HepG2 (cell line): ENCODE results near the gene RNF10. TPM values are rescaled to one million over a fixed set of nuclear protein-coding genes. Genes with fewer than 3 reads are reported as not detected.

ENCODE experiments used
- AGO2 ChIP-seq: fragments of 200-400 bp; formaldehyde crosslinking; optimal IDR thresholded peaks from 2 replicates; pipeline ENCODE3; 2017; ENCODE audit warnings: mild to moderate bottlenecking, low read depth, low read length, moderate library complexity
- CEBPG ChIP-seq: IDR thresholded peaks from 2 replicates; pipeline ENCODE4 v1.6.1; 2016
- GABPB1 ChIP-seq: IDR thresholded peaks from 2 replicates; pipeline ENCODE4 v1.6.1; 2016; ENCODE audit warnings: mild to moderate bottlenecking, missing genetic modification reagents, moderate library complexity, missing compliant biosample characterization
- MAF1 ChIP-seq: sonication (generic); formaldehyde crosslinking; IDR thresholded peaks from 2 replicates; pipeline ENCODE4 v1.5.0; 2020; ENCODE audit warnings: missing genetic modification reagents, borderline replicate concordance
- SIX1 ChIP-seq: sonication (generic); formaldehyde crosslinking; IDR thresholded peaks from 2 replicates; pipeline ENCODE4 v1.4.0; 2020; ENCODE audit warnings: missing genetic modification reagents, borderline replicate concordance
- TBX2 ChIP-seq: sonication (generic); formaldehyde crosslinking; IDR thresholded peaks from 2 replicates; pipeline ENCODE4 v1.5.0; 2020; ENCODE audit warnings: missing genetic modification reagents, mild to moderate bottlenecking, borderline replicate concordance
- ZFY ChIP-seq: sonication (generic); formaldehyde crosslinking; IDR thresholded peaks from 2 replicates; pipeline ENCODE4 v1.4.0; 2020; ENCODE audit warnings: missing genetic modification reagents
- ZNF382 ChIP-seq: sonication (generic); formaldehyde crosslinking; IDR thresholded peaks from 2 replicates; pipeline ENCODE4 v1.5.0; 2020; ENCODE audit warnings: missing genetic modification reagents, mild to moderate bottlenecking, borderline replicate concordance
- ZNF777 ChIP-seq: sonication (generic); formaldehyde crosslinking; IDR thresholded peaks from 2 replicates; pipeline ENCODE4 v1.4.0; 2020; ENCODE audit warnings: missing genetic modification reagents
- polyA plus RNA-seq, 8 experiments: library from polyadenylated mRNA; depleted of rRNA in 3 of 8; stranded (reverse) in 7 of 8; unstranded in 1 of 8; fragments of >200 nt; fragmentation: Illumina TruSeq in 4 of 8; extraction: Trizol in 4 of 8; gene quantifications; 2 replicates each; pipeline versions ENCODE4 v1.2.1 to v1.2.3, GENCODE V29; 2011 to 2016; ENCODE audit warnings: low read depth in 4 of 8, missing spikeins in 1 of 8, mixed read lengths in 1 of 8; ENCODE audit not compliant: insufficient read depth in 1 of 8
- total RNA-seq, 5 experiments: library from RNA; depleted of rRNA; stranded (reverse); fragments of >200 nt; fragmentation: Illumina TruSeq; extraction: Trizol; gene quantifications; 2 replicates each; pipeline ENCODE4 v1.2.3, GENCODE V29; 2016; ENCODE audit warnings: low read depth in 1 of 5
- TF ChIP-seq, protein P1 (sequence below): sonication (generic); formaldehyde crosslinking; IDR thresholded peaks from one replicate; pipeline ENCODE4 v1.5.1; 2020; ENCODE audit warnings: mild to moderate bottlenecking, missing genetic modification reagents; ENCODE audit errors: not compliant biosample characterization
- TF ChIP-seq, protein P2 (sequence below): sonication (generic); formaldehyde crosslinking; IDR thresholded peaks from 2 replicates; pipeline ENCODE4 v1.5.0; 2020; ENCODE audit warnings: mild to moderate bottlenecking, missing genetic modification reagents
- TF ChIP-seq, protein P3 (sequence below): IDR thresholded peaks from 2 replicates; pipeline ENCODE4 v1.6.1; 2016; ENCODE audit warnings: mild to moderate bottlenecking, missing biosample characterization, missing genetic modification reagents
- TF ChIP-seq, protein P4 (sequence below): sonication (generic); formaldehyde crosslinking; IDR thresholded peaks from 2 replicates; pipeline ENCODE4 v1.4.0; 2020; ENCODE audit warnings: missing genetic modification reagents, mild to moderate bottlenecking, borderline replicate concordance
- TF ChIP-seq, protein P5 (sequence below): sonication (generic); formaldehyde crosslinking; IDR thresholded peaks from 2 replicates; pipeline ENCODE4 v1.4.0; 2020; ENCODE audit warnings: missing genetic modification reagents, borderline replicate concordance

RNF10 gene
- total and polyA plus RNA-seq, 2 of the 13 experiments (the other 11 are each of a cell fraction or from before 2014, with no cell fraction given) = 62.5 to 88.0 TPM

DNA sequence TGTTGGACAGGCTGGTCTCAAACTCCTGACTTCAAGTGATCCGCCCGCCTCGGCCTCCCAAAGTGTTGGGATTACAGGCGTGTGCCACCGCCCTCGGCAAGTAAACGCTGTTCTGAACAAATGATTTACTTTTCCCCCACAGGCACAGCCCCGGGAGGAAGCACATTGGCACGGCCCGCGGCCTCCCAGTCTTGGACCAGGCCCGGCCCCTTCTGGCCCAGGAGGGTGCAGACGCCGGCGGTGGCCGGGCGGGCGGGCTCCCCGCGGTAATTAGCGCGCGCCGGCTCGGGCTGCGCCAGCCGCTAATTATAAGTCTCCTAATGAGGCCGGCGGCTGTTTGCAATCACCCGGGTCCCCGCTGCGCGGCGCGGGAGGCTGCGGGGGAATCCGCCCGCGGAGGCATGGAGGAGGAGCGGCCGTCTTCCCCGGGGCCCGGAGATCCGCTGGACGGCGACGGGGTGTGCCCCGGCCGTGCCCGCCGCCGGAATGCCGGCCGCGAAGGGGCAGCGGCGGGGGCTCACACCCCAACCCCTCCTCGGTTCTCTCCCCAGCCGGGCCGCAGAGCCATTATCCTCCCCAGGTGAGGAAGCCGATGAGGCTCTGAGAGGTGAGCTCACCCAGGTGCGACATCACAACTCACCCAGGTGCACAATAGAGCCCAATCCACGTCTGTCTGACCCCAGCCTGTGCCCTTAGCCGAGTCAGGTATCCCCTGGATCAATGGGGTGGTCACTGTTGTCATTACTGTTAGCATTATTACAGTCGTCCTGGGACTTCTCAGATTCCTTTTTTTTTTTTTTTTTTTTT, 50.4 kb downstream of the RNF10 start (continued):
- TF ChIP-seq, protein P1, sequence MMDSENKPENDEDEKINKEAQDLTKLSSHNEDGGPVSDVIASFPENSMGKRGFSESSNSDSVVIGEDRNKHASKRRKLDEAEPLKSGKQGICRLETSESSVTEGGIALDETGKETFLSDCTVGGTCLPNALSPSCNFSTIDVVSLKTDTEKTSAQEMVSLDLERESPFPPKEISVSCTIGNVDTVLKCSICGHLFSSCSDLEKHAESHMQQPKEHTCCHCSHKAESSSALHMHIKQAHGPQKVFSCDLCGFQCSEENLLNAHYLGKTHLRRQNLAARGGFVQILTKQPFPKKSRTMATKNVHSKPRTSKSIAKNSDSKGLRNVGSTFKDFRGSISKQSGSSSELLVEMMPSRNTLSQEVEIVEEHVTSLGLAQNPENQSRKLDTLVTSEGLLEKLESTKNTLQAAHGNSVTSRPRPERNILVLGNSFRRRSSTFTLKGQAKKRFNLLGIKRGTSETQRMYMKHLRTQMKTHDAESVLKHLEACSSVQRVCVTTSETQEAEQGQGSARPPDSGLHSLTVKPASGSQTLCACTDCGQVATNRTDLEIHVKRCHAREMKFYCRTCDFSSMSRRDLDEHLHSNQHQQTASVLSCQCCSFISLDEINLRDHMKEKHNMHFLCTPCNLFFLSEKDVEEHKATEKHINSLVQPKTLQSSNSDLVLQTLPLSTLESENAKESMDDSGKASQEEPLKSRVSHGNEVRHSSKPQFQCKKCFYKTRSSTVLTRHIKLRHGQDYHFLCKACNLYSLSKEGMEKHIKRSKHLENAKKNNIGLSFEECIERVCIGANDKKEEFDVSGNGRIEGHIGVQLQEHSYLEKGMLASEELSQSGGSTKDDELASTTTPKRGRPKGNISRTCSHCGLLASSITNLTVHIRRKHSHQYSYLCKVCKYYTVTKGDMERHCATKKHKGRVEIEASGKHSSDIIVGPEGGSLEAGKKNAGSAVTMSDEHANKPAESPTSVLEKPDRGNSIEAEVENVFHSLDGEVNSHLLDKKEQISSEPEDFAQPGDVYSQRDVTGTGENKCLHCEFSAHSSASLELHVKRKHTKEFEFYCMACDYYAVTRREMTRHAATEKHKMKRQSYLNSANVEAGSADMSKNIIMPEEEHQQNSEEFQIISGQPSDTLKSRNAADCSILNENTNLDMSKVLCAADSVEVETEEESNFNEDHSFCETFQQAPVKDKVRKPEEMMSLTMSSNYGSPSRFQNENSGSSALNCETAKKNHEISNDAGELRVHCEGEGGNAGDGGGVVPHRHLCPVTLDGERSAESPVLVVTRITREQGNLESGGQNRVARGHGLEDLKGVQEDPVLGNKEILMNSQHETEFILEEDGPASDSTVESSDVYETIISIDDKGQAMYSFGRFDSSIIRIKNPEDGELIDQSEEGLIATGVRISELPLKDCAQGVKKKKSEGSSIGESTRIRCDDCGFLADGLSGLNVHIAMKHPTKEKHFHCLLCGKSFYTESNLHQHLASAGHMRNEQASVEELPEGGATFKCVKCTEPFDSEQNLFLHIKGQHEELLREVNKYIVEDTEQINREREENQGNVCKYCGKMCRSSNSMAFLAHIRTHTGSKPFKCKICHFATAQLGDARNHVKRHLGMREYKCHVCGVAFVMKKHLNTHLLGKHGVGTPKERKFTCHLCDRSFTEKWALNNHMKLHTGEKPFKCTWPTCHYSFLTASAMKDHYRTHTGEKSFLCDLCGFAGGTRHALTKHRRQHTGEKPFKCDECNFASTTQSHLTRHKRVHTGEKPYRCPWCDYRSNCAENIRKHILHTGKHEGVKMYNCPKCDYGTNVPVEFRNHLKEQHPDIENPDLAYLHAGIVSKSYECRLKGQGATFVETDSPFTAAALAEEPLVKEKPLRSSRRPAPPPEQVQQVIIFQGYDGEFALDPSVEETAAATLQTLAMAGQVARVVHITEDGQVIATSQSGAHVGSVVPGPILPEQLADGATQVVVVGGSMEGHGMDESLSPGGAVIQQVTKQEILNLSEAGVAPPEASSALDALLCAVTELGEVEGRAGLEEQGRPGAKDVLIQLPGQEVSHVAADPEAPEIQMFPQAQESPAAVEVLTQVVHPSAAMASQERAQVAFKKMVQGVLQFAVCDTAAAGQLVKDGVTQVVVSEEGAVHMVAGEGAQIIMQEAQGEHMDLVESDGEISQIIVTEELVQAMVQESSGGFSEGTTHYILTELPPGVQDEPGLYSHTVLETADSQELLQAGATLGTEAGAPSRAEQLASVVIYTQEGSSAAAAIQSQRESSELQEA (CRISPR knock-in tag) = no peak
- TF ChIP-seq, protein P2, sequence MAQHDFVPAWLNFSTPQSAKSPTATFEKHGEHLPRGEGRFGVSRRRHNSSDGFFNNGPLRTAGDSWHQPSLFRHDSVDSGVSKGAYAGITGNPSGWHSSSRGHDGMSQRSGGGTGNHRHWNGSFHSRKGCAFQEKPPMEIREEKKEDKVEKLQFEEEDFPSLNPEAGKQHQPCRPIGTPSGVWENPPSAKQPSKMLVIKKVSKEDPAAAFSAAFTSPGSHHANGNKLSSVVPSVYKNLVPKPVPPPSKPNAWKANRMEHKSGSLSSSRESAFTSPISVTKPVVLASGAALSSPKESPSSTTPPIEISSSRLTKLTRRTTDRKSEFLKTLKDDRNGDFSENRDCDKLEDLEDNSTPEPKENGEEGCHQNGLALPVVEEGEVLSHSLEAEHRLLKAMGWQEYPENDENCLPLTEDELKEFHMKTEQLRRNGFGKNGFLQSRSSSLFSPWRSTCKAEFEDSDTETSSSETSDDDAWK (CRISPR knock-in tag) = no peak
- TF ChIP-seq MAF1 (CRISPR knock-in tag) (no peak), TBX2 (CRISPR knock-in tag) (peak; percentile 69), SIX1 (CRISPR knock-in tag) (no peak), GABPB1 (peak; percentile 32; the same call in 1 of the 2 replicates), ZFY (CRISPR knock-in tag) (peak; percentile 42), ZNF777 (CRISPR knock-in tag) (peak; percentile 79), ZNF382 (CRISPR knock-in tag) (no peak), CEBPG (no peak), AGO2 (no peak)
- TF ChIP-seq, protein P3, sequence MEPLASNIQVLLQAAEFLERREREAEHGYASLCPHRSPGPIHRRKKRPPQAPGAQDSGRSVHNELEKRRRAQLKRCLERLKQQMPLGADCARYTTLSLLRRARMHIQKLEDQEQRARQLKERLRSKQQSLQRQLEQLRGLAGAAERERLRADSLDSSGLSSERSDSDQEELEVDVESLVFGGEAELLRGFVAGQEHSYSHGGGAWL (CRISPR knock-in tag) = peak; percentile 29; the same call in 1 of the 2 replicates
- TF ChIP-seq, protein P4, sequence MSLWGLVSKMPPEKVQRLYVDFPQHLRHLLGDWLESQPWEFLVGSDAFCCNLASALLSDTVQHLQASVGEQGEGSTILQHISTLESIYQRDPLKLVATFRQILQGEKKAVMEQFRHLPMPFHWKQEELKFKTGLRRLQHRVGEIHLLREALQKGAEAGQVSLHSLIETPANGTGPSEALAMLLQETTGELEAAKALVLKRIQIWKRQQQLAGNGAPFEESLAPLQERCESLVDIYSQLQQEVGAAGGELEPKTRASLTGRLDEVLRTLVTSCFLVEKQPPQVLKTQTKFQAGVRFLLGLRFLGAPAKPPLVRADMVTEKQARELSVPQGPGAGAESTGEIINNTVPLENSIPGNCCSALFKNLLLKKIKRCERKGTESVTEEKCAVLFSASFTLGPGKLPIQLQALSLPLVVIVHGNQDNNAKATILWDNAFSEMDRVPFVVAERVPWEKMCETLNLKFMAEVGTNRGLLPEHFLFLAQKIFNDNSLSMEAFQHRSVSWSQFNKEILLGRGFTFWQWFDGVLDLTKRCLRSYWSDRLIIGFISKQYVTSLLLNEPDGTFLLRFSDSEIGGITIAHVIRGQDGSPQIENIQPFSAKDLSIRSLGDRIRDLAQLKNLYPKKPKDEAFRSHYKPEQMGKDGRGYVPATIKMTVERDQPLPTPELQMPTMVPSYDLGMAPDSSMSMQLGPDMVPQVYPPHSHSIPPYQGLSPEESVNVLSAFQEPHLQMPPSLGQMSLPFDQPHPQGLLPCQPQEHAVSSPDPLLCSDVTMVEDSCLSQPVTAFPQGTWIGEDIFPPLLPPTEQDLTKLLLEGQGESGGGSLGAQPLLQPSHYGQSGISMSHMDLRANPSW (CRISPR knock-in tag) = no peak
- TF ChIP-seq, protein P5, sequence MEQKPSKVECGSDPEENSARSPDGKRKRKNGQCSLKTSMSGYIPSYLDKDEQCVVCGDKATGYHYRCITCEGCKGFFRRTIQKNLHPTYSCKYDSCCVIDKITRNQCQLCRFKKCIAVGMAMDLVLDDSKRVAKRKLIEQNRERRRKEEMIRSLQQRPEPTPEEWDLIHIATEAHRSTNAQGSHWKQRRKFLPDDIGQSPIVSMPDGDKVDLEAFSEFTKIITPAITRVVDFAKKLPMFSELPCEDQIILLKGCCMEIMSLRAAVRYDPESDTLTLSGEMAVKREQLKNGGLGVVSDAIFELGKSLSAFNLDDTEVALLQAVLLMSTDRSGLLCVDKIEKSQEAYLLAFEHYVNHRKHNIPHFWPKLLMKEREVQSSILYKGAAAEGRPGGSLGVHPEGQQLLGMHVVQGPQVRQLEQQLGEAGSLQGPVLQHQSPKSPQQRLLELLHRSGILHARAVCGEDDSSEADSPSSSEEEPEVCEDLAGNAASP (CRISPR knock-in tag) = no peak
